Activated CD8-positive, alpha-beta memory T cell treated with anti-CD3 and anti-CD28 coated beads for 36 hours (primary cell): ENCODE data around the gene CCDC57. TPM values are rescaled to one million over a fixed set of nuclear protein-coding genes. Genes with fewer than 3 reads are reported as not detected.

Experiments used
- CTCF ChIA-PET: fragments of 350-600 bp; sonication (Branson Sonifier 250); formaldehyde crosslinking; loops from one replicate; lab custom pipeline; 2021; ENCODE audit warnings: antibody characterized with exemption; lab: Charles Lee
- POLR2A ChIA-PET: fragments of 350-600 bp; sonication (Branson Sonifier 250); formaldehyde crosslinking; loops from one replicate; lab custom pipeline; 2021; ENCODE audit warnings: antibody characterized with exemption; lab: Charles Lee
- total RNA-seq, 2 experiments: library from RNA; stranded (reverse); gene quantifications; one replicate each; pipeline ENCODE4 v1.2.3, GENCODE V29; 2021

The CCDC57 gene
- total RNA-seq, 2 experiments from 2014 or later = 69.8 to 73.0 TPM

GRCh38 chr17:82229698-82230608, 17.3 kb upstream of the CCDC57 start:
- POLR2A ChIA-PET = interaction anchor here (0.9 to 2.5 kb wide), 7 partner anchors 9 to 87 kb away, joined by 3 to 11 read pairs (median 5); partner anchors contain the start of genes CD7 and CSNK1D

DNA sequence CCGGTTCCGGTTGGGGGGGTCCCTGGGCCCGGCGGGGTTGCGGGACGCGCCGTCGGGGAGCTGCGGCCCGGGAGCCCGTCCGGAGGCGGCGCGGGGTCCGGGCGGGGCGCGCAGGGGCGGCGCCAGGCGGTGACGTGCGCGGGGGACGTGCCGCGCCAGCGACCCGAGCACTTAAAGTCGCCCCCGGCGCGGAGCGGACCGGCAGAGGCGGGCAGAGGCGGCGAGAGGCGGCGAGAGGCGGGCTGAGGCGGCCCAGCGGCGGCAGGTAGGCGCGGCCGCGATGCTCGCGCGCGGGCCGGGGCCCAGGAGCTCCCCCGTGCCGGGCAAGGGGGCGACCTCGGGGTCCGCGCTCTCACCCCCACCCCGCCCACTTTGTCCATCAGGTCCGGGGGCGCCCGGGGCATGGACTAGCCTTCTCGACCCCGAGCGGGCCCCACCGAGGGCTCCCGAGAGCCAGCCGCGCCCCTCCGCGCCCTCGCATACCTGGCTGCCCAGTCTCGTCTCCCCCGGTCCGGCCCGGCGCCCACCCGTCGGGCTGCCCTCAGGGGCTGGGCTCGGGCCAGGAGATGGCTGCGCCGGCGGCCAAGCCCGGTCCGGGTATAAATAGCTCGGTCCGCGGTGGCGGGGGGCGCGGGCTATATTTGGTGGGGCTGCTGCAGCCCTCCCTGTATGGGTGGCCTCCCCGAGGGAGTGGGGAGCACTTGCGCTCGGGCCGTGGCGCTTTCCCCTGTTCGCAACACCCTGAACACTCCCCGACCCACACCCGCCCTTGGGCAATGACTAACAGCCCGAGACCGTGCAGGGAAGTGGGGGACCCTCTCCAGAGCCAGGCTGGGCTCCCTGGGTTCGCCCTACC, 16.4 kb upstream of the CCDC57 start, which contains the start of gene SLC16A3:
SLC16A3 (plus strand) TSS at position 201 of the 856 bp plus-strand sequence. CDS start 6,967 bp downstream, outside the sequence.
- ChIA-PET CTCF (interaction anchor here (0.6 to 1.5 kb wide), 5 partner anchors 13 to 518 kb away, joined by 3 to 6 read pairs (median 4); no protein-coding TSS in a partner anchor), POLR2A (interaction anchor here (0.7 to 2.5 kb wide), 9 partner anchors 9 to 88 kb away, joined by 3 to 11 read pairs (median 5); partner anchors contain the start of genes CD7 and CSNK1D)

More at GRCh38 chr17:82229698-82230608, 17.3 kb upstream of the CCDC57 start:
- CTCF ChIA-PET = interaction anchor here (0.6 to 1.5 kb wide), 6 partner anchors 10 to 519 kb away, joined by 3 to 4 read pairs (median 4); partner anchors contain the start of gene SECTM1

GRCh38 chr17:82228278-82228841, 15.7 kb upstream of the CCDC57 start:
- POLR2A ChIA-PET = interaction anchor here (0.7 to 2.5 kb wide), 9 partner anchors 10 to 89 kb away, joined by 3 to 11 read pairs (median 5); partner anchors contain the start of genes CD7 and CSNK1D

DNA sequence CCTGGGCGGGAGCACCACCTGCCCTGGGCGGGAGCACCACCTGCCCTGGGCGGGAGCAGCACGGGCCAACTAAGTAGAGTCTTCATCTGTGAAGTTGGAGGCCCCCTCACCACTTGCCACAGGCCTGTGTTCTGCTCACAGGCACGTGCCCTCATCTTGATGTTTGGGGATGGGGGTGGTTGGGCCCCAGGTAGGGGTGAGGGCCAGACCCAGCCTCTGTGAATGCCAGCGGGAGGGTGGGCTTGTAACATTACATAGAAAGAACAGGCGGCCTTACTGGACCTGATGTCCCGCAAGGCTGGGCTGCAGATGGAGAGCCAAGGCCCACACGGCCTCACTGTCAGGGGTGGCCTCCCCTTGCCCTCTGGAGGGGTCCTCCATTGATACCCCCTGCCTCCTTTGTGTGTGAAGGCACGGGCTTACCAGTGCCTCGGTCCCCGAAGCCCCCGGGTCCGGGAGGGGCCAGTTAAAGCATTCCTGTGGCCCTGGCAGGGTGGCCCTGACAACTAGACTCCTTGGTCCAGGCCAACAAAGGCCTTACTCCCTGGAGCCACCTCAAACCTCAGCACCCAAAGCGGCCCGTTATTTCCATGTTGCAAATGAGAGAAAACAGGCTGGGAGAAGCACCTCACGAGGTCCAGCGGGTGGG, 15.1 kb upstream of the CCDC57 start:
- ChIA-PET POLR2A (interaction anchor here (1.0 to 2.5 kb wide), 4 partner anchors 13 to 75 kb away, joined by 4 to 11 read pairs (median 7); no protein-coding TSS in a partner anchor), CTCF (no interaction called here)

More at GRCh38 chr17:82228278-82228841, 15.7 kb upstream of the CCDC57 start:
- CTCF ChIA-PET = interaction anchor here (1.1 to 1.5 kb wide), 2 partner anchors 14 to 23 kb away, joined by 4 to 6 read pairs; no protein-coding TSS in a partner anchor

DNA sequence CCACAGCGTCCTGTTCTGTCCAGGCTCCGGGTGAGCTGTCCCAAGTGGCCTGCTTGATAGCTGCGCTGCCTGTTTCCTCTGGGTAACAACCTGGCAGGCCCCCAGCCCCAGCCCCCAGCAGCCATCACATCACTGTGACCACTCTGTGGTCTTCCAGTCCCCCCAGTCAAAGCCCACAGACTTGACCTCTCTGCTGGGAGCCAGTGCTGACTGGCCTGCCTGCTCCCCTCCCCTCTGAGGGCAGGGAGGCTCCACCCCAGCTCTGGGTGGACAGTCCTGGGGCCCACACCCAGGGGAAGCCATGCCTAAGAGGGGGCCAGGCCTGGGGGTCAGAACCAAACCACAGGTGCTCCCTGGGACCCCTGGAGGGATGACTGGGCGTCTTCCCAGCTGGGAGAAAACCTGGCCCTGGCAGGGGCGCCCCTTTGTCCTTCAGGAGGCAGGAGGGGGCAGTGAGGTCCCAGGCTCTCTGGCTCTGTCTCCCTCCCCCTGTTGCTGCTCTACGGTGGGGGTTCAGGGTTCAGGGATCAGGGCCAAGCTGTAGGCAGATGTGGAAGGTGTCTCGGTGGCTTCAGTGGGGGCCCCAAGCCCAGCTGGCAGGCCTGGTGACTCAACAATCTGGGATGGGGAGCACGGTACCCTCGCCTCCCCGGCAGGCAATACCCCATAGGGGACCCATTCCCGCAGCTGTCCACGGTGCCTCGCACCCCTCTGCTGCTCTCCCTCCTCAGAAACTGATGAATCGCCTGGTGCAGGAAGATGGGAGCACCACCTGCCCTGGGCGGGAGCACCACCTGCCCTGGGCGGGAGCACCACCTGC, 14.4 kb upstream of the CCDC57 start:
- ChIA-PET CTCF (interaction anchor here (0.8 kb wide), 1 partner anchor 9 kb away, joined by 3 read pairs; no protein-coding TSS in a partner anchor), POLR2A (interaction anchor here (0.6 to 1.0 kb wide), 2 partner anchors 14 to 192 kb away, joined by 3 to 4 read pairs; partner anchors contain the start of gene OGFOD3)

- POLR2A ChIA-PET = interaction anchor here (0.6 to 0.7 kb wide), 3 partner anchors 12 to 488 kb away, joined by 3 to 11 read pairs (median 7); no protein-coding TSS in a partner anchor
- CTCF ChIA-PET = interaction anchor here (0.8 kb wide), 1 partner anchor 10 kb away, joined by 3 read pairs; no protein-coding TSS in a partner anchor
These were observed 13.6 kb upstream of the CCDC57 start for GRCh38 chr17:82226146-82226808.

GRCh38 chr17:82225368-82226029, 12.9 kb upstream of the CCDC57 start:
- CTCF ChIA-PET = interaction anchor here (0.7 kb wide), 1 partner anchor 10 kb away, joined by 3 read pairs; no protein-coding TSS in a partner anchor
- POLR2A ChIA-PET = interaction anchor here (0.6 to 0.7 kb wide), 2 partner anchors 11 to 169 kb away, joined by 3 to 7 read pairs; no protein-coding TSS in a partner anchor

DNA sequence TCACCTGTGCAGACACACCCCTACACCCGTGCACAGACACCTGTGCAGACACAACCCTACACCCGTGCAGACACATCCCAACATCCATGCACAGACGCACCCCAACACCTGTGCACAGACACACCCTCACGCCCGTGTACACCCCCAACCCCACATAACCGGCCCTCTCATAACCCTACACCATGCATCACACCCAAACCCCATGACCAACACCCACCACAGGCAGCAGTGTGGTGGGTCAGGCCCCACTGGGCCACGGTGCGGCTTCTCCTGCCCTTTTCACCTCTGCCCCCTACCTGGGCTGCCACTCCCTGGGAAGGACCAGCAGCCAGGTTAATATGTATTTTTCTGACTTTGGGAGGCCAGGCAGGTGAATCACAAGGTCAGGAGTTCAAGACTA, 12.0 kb upstream of the CCDC57 start:
- CTCF ChIA-PET = interaction anchor here (0.7 kb wide), 1 partner anchor 11 kb away, joined by 3 read pairs; no protein-coding TSS in a partner anchor
- POLR2A ChIA-PET = no interaction called here

DNA sequence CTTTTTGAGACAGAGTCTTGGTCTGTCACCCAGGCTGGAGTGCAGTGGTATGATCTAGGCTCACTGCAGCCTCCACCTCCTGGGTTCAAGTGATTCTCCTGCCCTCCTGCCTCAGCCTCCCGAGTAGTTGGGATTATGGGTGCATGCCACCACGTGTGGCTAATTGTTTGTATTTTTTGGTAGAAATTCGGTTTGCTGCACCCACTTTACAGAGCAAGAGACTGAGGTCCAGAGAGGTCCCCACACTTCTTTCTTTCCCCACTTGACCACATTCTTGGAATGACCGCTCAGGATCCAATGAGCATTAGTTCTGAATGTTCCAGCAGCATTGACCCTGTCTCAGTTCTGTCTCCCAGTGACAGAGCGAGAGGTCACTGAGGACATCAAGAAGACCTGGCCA, 10.9 kb upstream of the CCDC57 start:
- ChIA-PET CTCF (no interaction called here), POLR2A (no interaction called here)

GRCh38 chr17:82222816-82223215, 10.2 kb upstream of the CCDC57 start:
- ChIA-PET CTCF (interaction anchor here (0.7 kb wide), 1 partner anchor 722 kb away, joined by 3 read pairs; no protein-coding TSS in a partner anchor), POLR2A (no interaction called here)

- POLR2A ChIA-PET = no interaction called here
- CTCF ChIA-PET = no interaction called here
These were observed 8.8 kb upstream of the CCDC57 start for GRCh38 chr17:82221341-82221902.

DNA sequence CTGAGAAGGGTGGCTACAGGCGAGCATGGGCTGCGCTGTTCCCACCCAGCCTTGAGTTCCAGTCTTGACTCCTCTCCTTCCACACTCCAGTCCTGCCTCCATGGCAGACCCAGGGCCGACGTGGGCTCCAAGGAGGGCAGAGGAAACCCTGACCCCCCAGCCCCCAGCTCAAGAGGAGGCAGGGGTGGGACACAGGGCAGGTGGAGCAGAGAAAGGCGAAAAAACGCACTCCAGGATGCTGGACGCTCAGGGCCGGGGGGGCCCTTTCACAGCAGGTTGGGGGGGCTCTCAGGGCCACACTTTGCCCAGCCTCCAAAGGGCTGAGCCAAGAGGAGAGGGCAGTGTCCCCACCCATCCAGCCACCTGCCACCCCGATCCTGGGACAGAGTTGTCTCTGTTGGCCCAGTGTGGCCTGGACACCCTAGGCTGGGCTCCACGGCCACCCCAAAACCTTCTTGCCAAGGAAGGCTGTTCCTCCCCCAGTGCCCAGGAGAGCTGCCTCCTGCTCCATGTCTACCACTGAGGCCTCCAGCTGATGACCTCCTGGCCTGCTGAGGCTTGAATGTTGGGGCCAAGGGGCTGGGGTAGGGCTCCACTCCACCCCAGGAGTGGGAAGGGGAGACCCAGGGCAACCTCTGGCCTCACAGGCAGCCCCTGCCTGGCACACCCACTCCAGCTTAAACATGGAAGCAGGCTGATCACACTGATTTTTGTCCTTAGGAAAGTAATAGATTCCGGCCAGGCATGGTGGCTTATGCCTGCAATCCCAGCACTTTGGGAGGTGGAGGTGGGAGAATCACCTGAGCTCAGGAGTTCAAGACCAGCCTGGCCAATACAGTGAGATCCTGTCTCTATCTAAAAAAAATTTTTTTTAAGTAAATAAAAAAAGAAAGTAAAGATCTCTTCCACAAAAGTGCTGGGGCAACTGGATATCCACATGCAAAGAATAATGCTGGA, 7.4 kb upstream of the CCDC57 start:
- ChIA-PET POLR2A (interaction anchor here (0.6 kb wide), 1 partner anchor 1323 kb away, joined by 3 read pairs; no protein-coding TSS in a partner anchor), CTCF (interaction anchor here (1.0 kb wide), 1 partner anchor 10 kb away, joined by 3 read pairs; no protein-coding TSS in a partner anchor)

DNA sequence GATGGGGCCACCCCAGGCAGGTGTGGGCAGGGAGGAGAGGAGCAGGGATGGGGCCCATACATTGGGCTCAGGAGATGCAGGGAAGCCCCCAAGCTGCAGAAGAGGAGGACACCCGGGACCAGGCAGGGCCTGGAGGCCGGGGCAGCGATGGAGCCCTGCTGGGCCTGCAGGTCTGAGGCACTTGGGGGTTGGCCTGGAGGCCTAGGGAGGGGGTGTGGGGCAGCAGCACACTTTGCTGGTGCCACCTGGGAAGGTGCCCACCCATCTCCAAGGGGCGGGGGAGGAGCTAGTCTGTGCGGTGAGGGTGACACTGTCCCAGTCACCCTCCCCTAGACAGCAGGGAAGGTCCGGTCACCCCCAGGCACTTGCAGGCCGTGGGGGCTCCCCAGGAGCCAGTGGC, 6.4 kb upstream of the CCDC57 start:
- CTCF ChIA-PET = no interaction called here
- POLR2A ChIA-PET = no interaction called here
